NCI-H2029 (cell line): ENCODE data around the gene PSAPL1.

ENCODE experiments used
- DNase-seq: peaks from one replicate; lab custom pipeline; 2025; lab: John Stamatoyannopoulos, UW

Gene PSAPL1

GRCh38 chr4:7381890-7382633, 52.7 kb downstream of the PSAPL1 start:
- DNase-seq = no peak

- DNase-seq = no peak
These were observed 53.4 kb downstream of the PSAPL1 start for GRCh38 chr4:7381221-7381889.
